Measurements from ENCODE around the gene ERBB4.

The ERBB4 gene

DNA sequence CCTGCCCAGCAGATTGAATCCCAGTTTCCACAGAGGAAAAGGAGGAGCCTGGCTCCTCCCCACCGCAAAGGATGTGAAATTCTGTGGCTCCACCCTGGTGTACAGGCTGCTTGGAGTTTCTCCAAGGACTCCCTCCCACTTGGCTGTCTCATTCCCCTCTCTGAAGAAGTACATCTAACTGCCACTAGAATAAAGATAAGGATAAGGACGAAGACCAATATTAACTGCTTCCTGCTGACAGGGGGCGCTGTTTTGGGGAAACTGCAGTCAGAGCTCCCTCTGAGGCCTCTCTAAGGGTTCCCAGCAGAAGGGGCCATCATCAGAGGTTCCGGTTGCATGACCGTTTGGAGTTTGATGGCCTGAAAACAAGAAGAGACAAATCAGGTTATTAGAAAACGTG lies 1191.3 kb downstream of the ERBB4 start:
- DNase-seq (ENCODE audit: low spot score), result no peak

DNA sequence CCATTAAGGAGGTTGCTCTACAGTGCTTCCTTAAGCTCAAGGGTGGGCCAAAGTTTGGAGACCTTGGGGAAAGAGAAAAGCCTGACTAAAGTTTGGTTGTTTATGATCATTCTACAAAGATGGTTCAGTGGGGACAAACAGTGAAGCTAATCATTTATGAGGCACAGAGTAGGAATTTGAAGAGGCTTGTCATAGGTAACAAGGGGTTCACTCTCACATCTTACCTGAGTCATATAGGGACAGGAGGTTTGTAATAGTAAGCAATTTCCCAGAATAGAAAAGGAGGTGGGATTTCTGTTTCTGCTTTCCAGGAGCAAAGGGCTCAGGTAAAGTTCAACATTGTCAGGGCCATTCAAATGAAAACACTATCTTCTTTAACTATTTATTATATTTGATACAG lies 1194.3 kb downstream of the ERBB4 start:
- no peak for DNase-seq (ENCODE audit: low spot score)

DNA sequence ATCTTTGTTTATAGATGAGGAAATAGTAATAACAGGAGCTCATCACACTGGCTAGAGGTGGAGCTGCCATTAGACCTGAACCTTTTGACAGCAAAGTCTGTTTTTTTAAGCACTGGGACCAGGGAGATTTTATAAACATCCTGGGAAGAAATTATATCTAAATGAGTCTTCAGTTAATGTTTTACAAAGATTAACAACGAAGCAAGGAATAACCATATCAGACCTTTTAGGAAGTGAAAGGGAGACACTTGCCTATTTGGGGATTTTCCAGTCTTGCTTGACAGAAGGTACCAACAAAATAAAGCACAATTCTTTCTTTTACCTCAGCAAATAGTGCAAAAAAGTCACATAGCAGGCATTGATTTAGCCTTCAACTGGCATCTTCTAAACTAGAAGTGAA lies 1205.2 kb downstream of the ERBB4 start:
- no peak for DNase-seq (ENCODE audit: low spot score)

DNA sequence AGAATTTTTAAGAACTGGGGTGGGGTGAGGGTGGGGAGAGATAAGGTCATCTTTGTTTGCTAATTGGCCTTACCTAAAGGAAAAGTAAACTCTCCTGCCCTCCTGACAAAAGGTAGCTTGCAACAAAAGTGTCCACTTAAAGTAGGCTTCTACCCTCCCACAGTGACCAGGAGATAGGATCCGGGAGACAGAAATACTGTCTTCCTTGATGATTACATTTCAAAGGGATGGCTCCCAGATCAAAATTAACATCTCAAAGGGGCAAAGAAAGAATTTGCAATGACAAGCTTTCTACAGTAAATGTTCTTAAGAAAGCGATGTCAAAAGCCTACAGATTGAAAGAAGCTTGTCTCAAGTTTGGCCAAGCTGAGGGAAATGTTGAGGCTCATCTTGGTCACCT lies 1206.9 kb downstream of the ERBB4 start:
- no peak for DNase-seq (ENCODE audit: low spot score)

DNA sequence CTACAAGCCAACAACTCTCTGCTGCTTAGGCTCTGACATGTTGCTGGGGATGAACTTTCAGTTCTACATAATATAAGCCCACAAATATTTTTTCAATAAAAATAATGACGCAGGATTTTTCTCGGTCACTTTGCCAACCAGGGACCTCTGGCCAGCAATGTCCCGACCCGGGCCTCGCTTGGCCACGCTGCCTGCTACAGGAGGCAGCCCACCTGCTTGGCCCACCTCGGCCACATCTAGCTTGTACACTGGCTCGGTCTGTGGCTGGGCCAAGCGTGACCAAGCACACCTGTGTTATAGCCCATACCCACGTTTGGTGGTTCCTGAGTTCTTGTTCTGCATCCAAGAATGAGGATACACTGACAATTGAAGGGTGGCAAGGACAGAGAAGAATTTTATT lies 1208.7 kb downstream of the ERBB4 start:
- DNase-seq (ENCODE audit: low spot score), result no peak

DNA sequence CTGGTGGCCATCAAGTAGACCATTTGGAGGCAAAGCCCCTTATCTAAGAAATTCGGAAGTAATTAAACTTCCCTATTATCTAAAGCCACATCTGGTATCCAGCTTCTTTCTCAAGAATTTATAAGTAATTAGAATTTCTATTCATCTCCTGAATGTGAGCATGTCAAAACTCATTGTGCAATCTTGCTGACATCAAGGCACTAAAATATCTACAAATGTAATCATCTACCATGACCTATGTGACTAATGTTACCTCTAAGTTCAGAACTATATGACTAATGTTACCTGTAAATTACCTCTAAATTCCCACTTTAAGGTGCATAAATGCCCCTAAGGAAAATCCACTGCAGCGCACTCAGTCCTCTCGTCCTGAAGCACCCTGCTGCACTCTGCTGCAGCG lies 1209.2 kb downstream of the ERBB4 start:
- DNase-seq (ENCODE audit: low spot score), result no peak

DNA sequence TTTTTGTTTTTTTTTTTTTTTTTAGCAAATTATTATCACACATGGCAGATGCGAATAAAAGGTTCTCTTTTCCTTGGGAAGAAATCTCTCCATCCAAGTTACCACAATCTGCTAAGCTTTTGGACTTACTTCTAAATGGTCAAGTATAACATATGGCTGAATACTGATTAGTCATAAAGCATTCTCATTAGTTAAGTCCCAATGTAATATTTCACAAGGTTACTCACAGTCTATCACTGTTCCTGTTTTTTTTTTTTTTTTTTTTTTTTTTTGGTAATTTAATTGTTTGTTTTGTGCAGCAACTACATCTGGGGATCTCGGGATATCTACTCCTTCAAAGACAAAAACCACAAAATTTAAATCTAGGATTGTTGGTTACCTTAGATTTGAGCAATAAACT lies 1210.5 kb downstream of the ERBB4 start:
- no peak for DNase-seq (ENCODE audit: low spot score)

All from SW480 (cell line).